Midbrain (tissue), 1 donor: ENCODE data around the gene WASF3.
"Not testable (repeated sequence)": the region's sequence is repeated elsewhere in the genome, so short reads cannot be mapped to it uniquely, and the experiment has no call there.

ENCODE experiments used
- DNase-seq: peaks from one replicate; lab custom pipeline; 2025; lab: John Stamatoyannopoulos, UW

The WASF3 gene

GRCh38 chr13:26716984-26717383, 159.5 kb downstream of the WASF3 start:
- no peak for DNase-seq

DNA sequence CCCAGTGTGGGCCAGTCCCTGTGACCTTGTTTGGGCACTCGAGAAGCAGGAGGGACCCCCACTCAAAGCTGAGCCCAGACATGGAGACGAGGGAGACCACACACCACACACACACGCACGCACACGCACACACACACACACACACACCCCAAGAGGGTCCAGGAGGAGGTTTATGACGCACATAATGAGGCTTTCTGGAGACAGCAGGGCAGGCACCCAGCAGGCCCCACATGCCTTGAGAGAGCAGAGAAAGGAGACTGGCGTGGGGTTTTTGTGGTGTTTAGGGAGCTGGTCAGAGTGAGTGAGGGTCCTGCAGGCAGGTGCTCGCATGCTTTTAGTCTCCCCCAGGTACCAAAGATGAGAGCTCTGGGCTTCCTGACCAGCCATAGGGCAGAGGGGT, 160.7 kb downstream of the WASF3 start:
- DNase-seq = no peak

DNA sequence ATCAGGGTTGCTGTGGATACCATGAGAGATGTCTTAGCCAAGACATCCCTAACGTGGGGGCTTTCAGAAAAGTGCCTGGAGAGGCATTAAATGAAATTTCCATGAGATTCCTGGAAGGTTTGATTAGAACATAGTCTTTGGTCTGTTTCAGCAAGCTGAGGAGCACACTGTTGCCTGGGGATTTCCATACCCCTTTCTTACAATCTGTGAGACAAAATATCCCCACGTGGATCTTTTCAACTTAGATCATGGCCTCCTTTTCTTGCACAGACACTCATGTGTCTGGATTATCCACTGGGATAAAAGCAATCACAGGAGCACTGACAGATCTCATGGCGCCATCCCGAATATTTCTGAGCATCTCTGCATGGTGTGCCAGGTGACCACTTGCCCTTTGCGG, 161.4 kb downstream of the WASF3 start:
- DNase-seq = no peak

GRCh38 chr13:26719356-26719945, 162.0 kb downstream of the WASF3 start:
- DNase-seq = peak; percentile 3

DNA sequence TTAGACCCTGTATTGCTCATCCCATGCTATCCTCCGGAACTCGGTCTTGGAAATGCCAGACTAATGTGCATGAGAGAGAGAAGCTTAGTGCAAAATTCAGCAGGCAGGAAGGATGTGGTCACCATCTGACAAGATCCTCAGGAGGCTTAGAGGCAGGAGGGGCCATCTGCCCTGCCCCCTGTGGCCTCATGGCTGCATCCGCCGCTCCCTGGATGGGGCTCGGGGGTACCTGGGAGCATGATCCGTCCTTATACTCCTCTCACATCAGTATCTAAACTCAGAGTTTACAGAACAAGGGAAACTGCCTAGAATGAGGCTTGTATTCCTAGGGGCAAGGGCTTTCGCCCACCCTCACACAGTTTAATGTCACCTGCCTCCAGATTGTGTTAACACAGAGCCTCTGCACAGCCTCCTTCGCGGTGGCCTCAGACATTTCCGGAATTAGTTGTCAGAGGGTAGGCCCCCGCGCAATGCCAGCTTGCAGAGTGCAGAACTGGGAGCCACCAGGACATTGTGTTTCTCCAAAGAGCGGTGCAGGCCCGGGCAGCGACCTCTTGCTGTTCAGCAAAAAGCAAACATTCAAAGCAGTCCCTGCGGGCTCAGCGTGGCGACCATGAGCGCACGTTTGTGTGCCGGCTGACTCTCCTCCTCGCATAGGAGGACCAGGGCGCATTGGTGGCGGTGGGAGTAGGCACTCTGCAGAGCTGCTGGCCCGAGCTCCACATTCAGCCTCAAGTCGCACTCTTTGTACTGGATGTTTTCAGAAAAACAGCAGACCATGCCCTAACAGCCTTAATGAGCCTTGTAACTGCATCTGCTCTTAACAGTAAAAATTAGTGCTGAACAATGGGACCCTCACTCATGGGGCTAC, 164.0 kb downstream of the WASF3 start:
- peak; percentile 3 for DNase-seq

- no peak for DNase-seq
These were observed 164.8 kb downstream of the WASF3 start for GRCh38 chr13:26722321-26722720.

GRCh38 chr13:26723620-26724019, 166.1 kb downstream of the WASF3 start:
- DNase-seq = not testable (repeated sequence)

DNA sequence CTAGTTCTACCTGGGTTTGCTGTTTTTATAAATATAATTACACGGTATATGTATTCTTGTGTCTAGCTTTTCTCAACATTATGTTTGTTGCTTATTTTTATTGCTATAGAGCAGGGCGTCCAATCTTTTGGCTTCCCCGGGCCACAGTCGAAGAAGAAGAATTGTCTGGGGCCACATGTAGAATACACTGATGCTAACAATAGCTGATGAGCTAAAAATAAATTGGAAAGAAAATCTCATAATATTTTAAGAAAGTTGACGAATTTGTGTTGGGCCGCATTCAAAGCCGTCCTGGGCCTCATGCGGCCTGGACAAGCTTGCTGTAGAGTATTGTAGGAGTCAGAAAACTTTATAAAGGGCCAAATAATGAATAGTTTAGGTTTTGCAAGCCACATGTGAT, 169.2 kb downstream of the WASF3 start:
- no peak for DNase-seq

DNA sequence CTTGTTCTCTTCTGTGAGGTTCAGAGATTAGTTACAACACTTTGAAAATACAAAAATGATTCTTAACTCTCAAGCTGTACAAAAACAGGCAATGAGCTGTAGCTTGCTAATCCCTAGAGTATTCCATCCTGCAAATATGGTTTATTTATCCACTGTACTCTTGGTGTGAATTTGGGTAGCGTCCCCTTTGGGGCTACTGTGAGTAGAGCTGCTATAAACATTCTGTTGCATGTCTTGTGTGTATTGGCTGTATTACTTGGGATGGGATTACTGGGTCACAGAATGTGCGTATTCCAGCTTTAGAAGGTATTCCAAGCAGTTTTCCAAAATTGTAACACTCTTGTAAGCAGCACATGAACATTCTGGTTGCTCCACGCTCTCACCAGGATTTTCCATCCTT, 169.6 kb downstream of the WASF3 start:
- DNase-seq = no peak

DNA sequence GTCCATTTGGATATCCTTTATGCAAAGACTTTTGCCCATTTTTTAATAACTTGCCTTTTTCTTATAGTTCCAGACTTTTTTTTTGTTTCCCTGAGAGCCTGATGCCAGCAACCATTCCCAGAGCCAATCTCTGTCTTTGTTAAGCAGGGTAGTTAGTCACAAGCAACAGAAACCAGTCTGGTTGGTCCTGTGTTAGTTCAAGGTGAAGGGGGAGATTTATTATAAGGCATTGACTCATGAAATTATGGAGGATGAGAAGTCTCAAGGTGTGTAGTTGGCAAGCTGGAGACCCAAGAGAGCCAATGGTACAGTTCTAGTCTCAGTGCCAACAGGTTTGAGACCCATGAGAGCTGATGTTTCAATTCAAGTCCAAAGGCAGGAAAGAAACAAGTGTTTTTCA, 170.2 kb downstream of the WASF3 start:
- DNase-seq = no peak

GRCh38 chr13:26735677-26736076, 178.2 kb downstream of the WASF3 start:
- no peak for DNase-seq
